ENCODE results near the gene RPS15.

Gene RPS15

DNA sequence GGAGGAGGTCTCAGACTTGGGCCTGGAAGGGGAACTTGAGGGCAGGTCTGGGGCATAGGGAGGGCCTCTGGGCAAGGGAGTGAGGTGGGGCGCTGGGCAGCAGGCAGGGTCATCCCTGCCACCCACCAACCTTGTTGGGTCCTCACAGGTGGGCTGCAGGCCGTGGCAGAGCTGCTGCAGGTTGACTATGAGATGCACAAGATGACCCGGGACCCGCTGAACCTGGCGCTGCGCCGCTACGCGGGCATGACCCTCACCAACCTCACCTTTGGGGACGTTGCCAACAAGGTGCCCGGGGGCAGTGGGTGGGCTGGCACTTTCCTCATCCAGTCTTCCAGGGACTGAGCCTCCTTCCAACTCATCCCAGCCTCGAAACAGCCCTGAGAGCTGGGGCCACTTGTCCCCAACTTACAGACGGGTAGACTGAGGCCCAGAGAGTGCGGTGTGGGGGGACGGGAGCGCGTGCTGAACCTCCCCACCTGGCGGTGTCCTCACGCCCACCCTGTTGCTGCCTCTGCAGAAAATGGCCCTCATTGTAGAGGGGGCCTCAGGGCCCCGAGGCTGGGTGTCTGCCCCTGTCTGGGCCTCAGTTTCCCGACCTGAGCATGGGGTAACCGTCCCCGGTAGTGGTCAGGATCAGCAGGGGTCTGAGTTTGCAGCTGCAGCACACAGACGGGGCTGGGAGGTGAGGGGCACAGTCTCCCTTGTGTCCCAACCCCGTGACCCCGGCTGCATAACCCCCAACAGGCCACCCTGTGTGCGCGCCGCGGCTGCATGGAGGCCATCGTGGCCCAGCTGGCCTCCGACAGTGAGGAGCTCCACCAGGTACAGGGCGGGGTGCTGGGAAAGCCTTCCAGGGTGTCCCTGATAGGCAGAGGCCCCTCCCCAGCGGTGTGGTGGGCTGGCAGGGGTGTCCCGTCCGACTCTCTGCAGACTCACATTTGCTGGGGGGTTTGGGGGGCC, 22.1 kb downstream of the RPS15 start:
- Histone ChIP-seq H3K27me3 (replicated peaks; ENCODE audit: control insufficient read depth, insufficient read depth, low read length, poor library complexity, severe bottlenecking) (peaks cover 26% of the 10 kb centered on the region), H3K36me3 (ENCODE audit: control insufficient read depth, insufficient read depth, low read length) (no peaks in the 10 kb centered on the region)

DNA sequence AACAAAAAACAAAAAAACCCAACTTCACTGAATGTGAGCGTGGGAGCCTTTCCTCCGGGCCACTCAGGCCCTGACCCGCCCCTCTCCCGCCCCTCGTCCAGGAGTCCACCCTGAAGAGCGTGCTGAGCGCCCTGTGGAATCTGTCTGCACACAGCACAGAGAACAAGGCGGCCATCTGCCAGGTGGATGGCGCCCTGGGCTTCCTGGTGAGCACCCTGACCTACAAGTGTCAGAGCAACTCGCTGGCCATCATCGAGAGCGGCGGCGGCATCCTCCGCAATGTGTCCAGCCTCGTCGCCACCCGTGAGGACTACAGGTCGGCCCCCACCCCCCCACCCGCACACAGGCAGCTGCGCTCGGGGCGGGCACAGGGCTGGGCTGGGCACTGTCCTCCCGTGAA, 23.7 kb downstream of the RPS15 start:
- Histone ChIP-seq H3K36me3 (ENCODE audit: control insufficient read depth, insufficient read depth, low read length) (no peaks in the 10 kb centered on the region), H3K27me3 (replicated peaks; ENCODE audit: control insufficient read depth, insufficient read depth, low read length, poor library complexity, severe bottlenecking) (peaks cover 26% of the 10 kb centered on the region), H3K27ac (ENCODE audit: insufficient read depth, low read length, poor library complexity, severe bottlenecking) (no peak overlapping the region), H3K9me3 (ENCODE audit: control insufficient read depth, low read length) (no peaks in the 10 kb centered on the region), H3K4me1 (ENCODE audit: control insufficient read depth, insufficient read depth, low read length, poor library complexity, severe bottlenecking) (peaks cover 16% of the 10 kb centered on the region), H3K4me3 (ENCODE audit: insufficient read depth, low read depth, low read length, poor library complexity, severe bottlenecking) (no peak overlapping the region)
- no peak for DNase-seq

More for the DNA sequence above, 22.1 kb downstream of the RPS15 start:
- Histone ChIP-seq H3K4me1 (ENCODE audit: control insufficient read depth, insufficient read depth, low read length, poor library complexity, severe bottlenecking) (peaks cover 15% of the 10 kb centered on the region), H3K9me3 (ENCODE audit: control insufficient read depth, low read length) (no peaks in the 10 kb centered on the region), H3K27ac (ENCODE audit: insufficient read depth, low read length, poor library complexity, severe bottlenecking) (no peak overlapping the region), H3K4me3 (ENCODE audit: insufficient read depth, low read depth, low read length, poor library complexity, severe bottlenecking) (no peak overlapping the region)
- no peak for DNase-seq

DNA sequence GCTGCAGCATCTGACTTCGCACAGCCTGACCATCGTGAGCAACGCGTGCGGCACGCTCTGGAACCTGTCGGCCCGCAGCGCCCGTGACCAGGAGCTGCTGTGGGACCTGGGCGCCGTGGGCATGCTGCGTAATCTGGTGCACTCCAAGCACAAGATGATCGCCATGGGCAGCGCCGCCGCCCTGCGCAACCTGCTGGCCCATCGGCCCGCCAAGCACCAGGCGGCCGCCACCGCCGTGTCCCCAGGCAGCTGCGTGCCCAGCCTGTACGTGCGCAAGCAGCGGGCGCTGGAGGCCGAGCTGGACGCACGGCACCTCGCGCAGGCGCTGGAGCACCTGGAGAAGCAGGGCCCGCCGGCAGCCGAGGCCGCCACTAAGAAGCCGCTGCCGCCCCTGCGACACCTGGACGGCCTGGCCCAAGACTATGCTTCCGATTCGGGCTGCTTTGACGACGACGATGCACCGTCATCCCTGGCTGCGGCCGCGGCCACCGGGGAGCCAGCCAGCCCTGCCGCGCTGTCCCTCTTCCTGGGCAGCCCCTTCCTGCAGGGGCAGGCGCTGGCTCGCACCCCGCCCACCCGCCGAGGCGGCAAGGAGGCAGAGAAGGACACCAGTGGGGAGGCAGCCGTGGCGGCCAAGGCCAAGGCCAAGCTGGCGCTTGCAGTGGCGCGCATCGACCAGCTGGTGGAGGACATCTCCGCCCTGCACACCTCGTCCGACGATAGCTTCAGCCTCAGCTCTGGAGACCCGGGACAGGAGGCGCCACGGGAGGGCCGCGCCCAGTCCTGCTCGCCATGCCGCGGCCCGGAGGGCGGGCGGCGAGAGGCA, 27.2 kb downstream of the RPS15 start:
- Histone ChIP-seq H3K27ac (ENCODE audit: insufficient read depth, low read length, poor library complexity, severe bottlenecking) (no peak overlapping the region), H3K4me1 (ENCODE audit: control insufficient read depth, insufficient read depth, low read length, poor library complexity, severe bottlenecking) (peaks cover 43% of the 10 kb centered on the region), H3K27me3 (replicated peaks; ENCODE audit: control insufficient read depth, insufficient read depth, low read length, poor library complexity, severe bottlenecking) (peaks cover 35% of the 10 kb centered on the region), H3K4me3 (ENCODE audit: insufficient read depth, low read depth, low read length, poor library complexity, severe bottlenecking) (no peak overlapping the region), H3K36me3 (ENCODE audit: control insufficient read depth, insufficient read depth, low read length) (no peaks in the 10 kb centered on the region), H3K9me3 (ENCODE audit: control insufficient read depth, low read length) (no peaks in the 10 kb centered on the region)
- no peak for DNase-seq

DNA sequence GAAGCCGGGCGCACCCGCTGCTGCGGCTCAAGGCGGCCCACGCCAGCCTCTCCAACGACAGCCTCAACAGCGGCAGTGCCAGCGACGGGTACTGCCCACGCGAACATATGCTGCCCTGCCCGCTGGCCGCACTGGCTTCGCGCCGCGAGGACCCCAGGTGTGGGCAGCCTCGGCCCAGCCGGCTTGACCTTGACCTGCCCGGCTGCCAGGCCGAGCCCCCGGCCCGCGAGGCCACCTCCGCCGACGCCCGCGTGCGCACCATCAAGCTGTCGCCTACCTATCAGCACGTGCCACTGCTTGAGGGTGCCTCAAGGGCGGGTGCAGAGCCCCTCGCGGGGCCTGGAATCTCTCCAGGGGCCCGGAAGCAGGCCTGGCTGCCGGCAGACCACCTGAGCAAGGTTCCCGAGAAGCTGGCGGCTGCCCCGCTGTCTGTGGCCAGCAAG, 27.8 kb downstream of the RPS15 start:
- Histone ChIP-seq H3K27me3 (replicated peaks; ENCODE audit: control insufficient read depth, insufficient read depth, low read length, poor library complexity, severe bottlenecking) (peaks cover 35% of the 10 kb centered on the region), H3K9me3 (ENCODE audit: control insufficient read depth, low read length) (no peaks in the 10 kb centered on the region)

DNA sequence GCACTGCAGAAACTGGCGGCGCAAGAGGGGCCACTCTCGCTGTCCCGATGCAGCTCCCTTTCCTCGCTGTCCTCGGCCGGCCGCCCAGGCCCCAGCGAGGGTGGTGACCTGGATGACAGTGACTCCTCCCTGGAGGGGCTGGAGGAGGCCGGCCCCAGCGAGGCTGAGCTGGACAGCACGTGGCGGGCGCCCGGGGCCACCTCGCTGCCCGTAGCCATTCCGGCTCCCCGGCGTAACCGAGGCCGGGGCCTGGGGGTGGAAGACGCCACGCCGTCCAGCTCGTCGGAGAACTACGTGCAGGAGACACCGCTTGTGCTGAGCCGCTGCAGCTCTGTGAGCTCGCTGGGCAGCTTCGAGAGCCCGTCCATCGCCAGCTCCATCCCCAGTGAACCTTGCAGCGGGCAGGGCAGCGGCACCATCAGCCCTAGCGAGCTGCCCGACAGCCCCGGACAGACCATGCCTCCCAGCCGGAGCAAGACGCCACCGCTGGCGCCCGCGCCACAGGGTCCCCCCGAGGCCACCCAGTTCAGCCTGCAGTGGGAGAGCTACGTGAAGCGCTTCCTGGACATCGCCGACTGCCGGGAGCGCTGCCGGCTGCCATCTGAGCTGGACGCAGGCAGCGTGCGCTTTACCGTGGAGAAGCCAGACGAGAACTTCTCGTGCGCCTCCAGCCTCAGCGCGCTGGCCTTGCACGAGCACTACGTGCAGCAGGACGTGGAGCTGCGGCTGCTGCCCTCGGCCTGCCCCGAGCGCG, 28.4 kb downstream of the RPS15 start:
- H3K9me3 ChIP-seq (ENCODE audit: control insufficient read depth, low read length): no peaks in the 10 kb centered on the region
- no peak overlapping the region for H3K4me3 ChIP-seq (ENCODE audit: insufficient read depth, low read depth, low read length, poor library complexity, severe bottlenecking)
- peaks cover 55% of the 10 kb centered on the region for H3K4me1 ChIP-seq (ENCODE audit: control insufficient read depth, insufficient read depth, low read length, poor library complexity, severe bottlenecking)
- H3K36me3 ChIP-seq (ENCODE audit: control insufficient read depth, insufficient read depth, low read length): no peaks in the 10 kb centered on the region
- H3K27ac ChIP-seq (ENCODE audit: insufficient read depth, low read length, poor library complexity, severe bottlenecking): no peak overlapping the region
- peaks cover 35% of the 10 kb centered on the region for H3K27me3 ChIP-seq (replicated peaks; ENCODE audit: control insufficient read depth, insufficient read depth, low read length, poor library complexity, severe bottlenecking)
- no peak for DNase-seq

More for the DNA sequence above, 27.8 kb downstream of the RPS15 start:
- Histone ChIP-seq H3K4me3 (ENCODE audit: insufficient read depth, low read depth, low read length, poor library complexity, severe bottlenecking) (no peak overlapping the region), H3K36me3 (ENCODE audit: control insufficient read depth, insufficient read depth, low read length) (no peaks in the 10 kb centered on the region), H3K4me1 (ENCODE audit: control insufficient read depth, insufficient read depth, low read length, poor library complexity, severe bottlenecking) (peaks cover 49% of the 10 kb centered on the region), H3K27ac (ENCODE audit: insufficient read depth, low read length, poor library complexity, severe bottlenecking) (no peak overlapping the region)
- no peak for DNase-seq

DNA sequence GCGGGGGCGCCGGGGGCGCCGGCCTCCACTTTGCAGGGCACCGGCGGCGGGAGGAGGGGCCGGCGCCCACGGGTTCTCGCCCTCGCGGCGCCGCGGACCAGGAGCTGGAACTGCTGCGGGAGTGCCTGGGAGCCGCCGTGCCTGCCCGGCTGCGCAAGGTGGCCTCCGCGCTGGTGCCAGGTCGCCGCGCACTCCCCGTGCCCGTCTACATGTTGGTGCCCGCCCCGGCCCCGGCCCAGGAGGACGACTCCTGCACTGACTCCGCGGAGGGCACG, 29.0 kb downstream of the RPS15 start:
- H3K4me3 ChIP-seq (ENCODE audit: insufficient read depth, low read depth, low read length, poor library complexity, severe bottlenecking): no peak overlapping the region
- no peak overlapping the region for H3K27ac ChIP-seq (ENCODE audit: insufficient read depth, low read length, poor library complexity, severe bottlenecking)
- peaks cover 59% of the 10 kb centered on the region for H3K4me1 ChIP-seq (ENCODE audit: control insufficient read depth, insufficient read depth, low read length, poor library complexity, severe bottlenecking)
- H3K36me3 ChIP-seq (ENCODE audit: control insufficient read depth, insufficient read depth, low read length): no peaks in the 10 kb centered on the region
- DNase-seq: no peak
- H3K9me3 ChIP-seq (ENCODE audit: control insufficient read depth, low read length): no peaks in the 10 kb centered on the region
- H3K27me3 ChIP-seq (replicated peaks; ENCODE audit: control insufficient read depth, insufficient read depth, low read length, poor library complexity, severe bottlenecking): peaks cover 35% of the 10 kb centered on the region

DNA sequence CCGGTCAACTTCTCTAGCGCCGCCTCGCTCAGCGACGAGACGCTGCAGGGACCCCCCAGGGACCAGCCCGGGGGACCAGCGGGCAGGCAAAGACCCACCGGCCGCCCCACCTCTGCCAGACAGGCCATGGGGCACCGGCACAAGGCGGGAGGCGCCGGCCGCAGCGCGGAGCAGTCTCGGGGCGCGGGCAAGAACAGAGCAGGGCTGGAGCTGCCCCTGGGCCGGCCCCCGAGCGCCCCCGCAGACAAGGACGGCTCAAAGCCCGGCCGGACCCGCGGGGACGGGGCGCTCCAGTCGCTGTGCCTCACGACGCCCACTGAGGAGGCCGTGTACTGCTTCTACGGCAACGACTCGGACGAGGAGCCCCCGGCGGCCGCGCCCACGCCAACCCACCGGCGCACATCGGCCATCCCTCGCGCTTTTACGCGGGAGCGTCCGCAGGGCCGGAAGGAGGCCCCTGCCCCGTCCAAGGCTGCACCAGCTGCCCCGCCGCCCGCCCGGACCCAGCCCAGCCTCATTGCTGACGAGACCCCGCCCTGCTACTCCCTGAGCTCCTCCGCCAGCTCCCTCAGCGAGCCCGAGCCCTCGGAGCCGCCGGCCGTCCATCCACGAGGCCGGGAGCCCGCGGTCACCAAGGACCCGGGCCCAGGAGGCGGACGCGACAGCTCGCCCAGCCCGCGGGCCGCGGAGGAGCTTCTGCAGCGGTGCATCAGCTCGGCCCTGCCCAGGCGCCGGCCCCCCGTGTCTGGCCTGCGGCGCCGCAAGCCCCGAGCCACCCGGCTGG, 29.5 kb downstream of the RPS15 start:
- Histone ChIP-seq H3K27me3 (replicated peaks; ENCODE audit: control insufficient read depth, insufficient read depth, low read length, poor library complexity, severe bottlenecking) (peaks cover 35% of the 10 kb centered on the region), H3K4me3 (ENCODE audit: insufficient read depth, low read depth, low read length, poor library complexity, severe bottlenecking) (peak overlapping the region; percentile 37)

DNA sequence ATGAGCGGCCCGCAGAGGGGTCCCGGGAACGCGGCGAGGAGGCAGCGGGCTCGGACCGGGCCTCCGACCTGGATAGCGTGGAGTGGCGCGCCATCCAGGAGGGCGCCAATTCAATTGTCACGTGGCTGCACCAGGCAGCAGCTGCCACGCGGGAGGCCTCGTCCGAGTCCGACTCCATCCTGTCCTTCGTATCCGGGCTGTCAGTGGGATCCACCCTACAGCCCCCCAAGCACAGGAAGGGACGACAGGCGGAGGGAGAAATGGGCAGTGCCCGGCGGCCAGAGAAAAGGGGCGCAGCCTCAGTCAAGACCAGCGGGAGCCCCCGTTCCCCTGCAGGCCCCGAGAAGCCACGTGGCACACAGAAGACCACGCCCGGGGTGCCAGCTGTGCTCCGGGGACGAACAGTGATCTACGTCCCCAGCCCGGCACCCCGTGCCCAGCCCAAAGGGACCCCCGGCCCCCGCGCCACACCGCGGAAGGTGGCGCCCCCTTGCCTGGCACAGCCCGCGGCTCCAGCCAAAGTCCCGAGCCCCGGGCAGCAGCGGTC, 30.2 kb downstream of the RPS15 start:
- Histone ChIP-seq H3K4me3 (ENCODE audit: insufficient read depth, low read depth, low read length, poor library complexity, severe bottlenecking) (peak overlapping the region; percentile 37), H3K36me3 (ENCODE audit: control insufficient read depth, insufficient read depth, low read length) (no peaks in the 10 kb centered on the region), H3K9me3 (ENCODE audit: control insufficient read depth, low read length) (no peaks in the 10 kb centered on the region), H3K27me3 (replicated peaks; ENCODE audit: control insufficient read depth, insufficient read depth, low read length, poor library complexity, severe bottlenecking) (peaks cover 35% of the 10 kb centered on the region), H3K4me1 (ENCODE audit: control insufficient read depth, insufficient read depth, low read length, poor library complexity, severe bottlenecking) (peaks cover 59% of the 10 kb centered on the region), H3K27ac (ENCODE audit: insufficient read depth, low read length, poor library complexity, severe bottlenecking) (no peak overlapping the region)
- no peak for DNase-seq

More for the DNA sequence above, 29.5 kb downstream of the RPS15 start:
- no peaks in the 10 kb centered on the region for H3K9me3 ChIP-seq (ENCODE audit: control insufficient read depth, low read length)
- H3K36me3 ChIP-seq (ENCODE audit: control insufficient read depth, insufficient read depth, low read length): no peaks in the 10 kb centered on the region
- DNase-seq: no peak
- peaks cover 59% of the 10 kb centered on the region for H3K4me1 ChIP-seq (ENCODE audit: control insufficient read depth, insufficient read depth, low read length, poor library complexity, severe bottlenecking)
- no peak overlapping the region for H3K27ac ChIP-seq (ENCODE audit: insufficient read depth, low read length, poor library complexity, severe bottlenecking)

DNA sequence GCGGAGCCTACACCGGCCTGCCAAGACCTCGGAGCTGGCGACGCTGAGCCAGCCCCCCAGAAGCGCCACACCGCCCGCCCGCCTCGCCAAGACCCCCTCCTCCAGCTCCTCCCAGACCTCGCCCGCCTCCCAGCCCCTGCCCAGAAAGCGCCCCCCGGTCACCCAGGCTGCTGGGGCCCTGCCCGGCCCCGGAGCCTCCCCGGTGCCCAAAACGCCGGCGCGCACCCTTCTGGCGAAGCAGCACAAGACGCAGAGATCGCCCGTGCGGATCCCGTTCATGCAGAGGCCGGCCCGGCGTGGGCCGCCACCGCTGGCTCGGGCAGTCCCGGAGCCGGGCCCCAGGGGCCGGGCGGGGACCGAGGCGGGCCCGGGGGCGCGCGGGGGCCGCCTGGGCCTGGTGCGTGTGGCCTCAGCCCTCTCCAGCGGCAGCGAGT, 30.6 kb downstream of the RPS15 start:
- Histone ChIP-seq H3K36me3 (ENCODE audit: control insufficient read depth, insufficient read depth, low read length) (no peaks in the 10 kb centered on the region), H3K4me3 (ENCODE audit: insufficient read depth, low read depth, low read length, poor library complexity, severe bottlenecking) (peak overlapping the region; percentile 37), H3K4me1 (ENCODE audit: control insufficient read depth, insufficient read depth, low read length, poor library complexity, severe bottlenecking) (peaks cover 59% of the 10 kb centered on the region), H3K27me3 (replicated peaks; ENCODE audit: control insufficient read depth, insufficient read depth, low read length, poor library complexity, severe bottlenecking) (peaks cover 35% of the 10 kb centered on the region), H3K9me3 (ENCODE audit: control insufficient read depth, low read length) (no peaks in the 10 kb centered on the region), H3K27ac (ENCODE audit: insufficient read depth, low read length, poor library complexity, severe bottlenecking) (no peak overlapping the region)
- no peak for DNase-seq
